HEK293 (cell line): ENCODE measurements around the gene SSPN.
A peak's percentile ranks its signal among the peaks of the same experiment; 100 is the strongest.

Experiments used
- ATF2 ChIP-seq: fragments of 450-650 bp; formaldehyde crosslinking; IDR thresholded peaks from 2 replicates; pipeline ENCODE4 v1.5.1; 2016; ENCODE audit warnings: missing biosample characterization, missing genetic modification characterization, low read depth
- BCL11B ChIP-seq: fragments of 450-650 bp; formaldehyde crosslinking; IDR thresholded peaks from 2 replicates; pipeline ENCODE4 v1.5.1; 2016; ENCODE audit warnings: low read depth, missing biosample characterization, missing genetic modification characterization
- FEZF1 ChIP-seq: fragments of 450-650 bp; formaldehyde crosslinking; IDR thresholded peaks from 2 replicates; pipeline ENCODE4 v1.5.1; 2016; ENCODE audit warnings: missing biosample characterization, missing genetic modification characterization
- MYNN ChIP-seq: fragments of 450-650 bp; formaldehyde crosslinking; IDR thresholded peaks from 2 replicates; pipeline ENCODE4 v1.5.1; 2016; ENCODE audit warnings: missing biosample characterization, missing genetic modification characterization, borderline replicate concordance
- PATZ1 ChIP-seq: fragments of 450-650 bp; formaldehyde crosslinking; IDR thresholded peaks from 2 replicates; pipeline ENCODE4 v1.5.1; 2016; ENCODE audit warnings: missing biosample characterization, missing genetic modification characterization
- PRDM4 ChIP-seq: fragments of 450-650 bp; formaldehyde crosslinking; IDR thresholded peaks from 2 replicates; pipeline ENCODE4 v1.5.1; 2017; ENCODE audit warnings: missing biosample characterization, missing genetic modification characterization
- SCRT1 ChIP-seq: fragments of 450-650 bp; formaldehyde crosslinking; IDR thresholded peaks from 2 replicates; pipeline ENCODE4 v1.5.1; 2016; ENCODE audit warnings: missing biosample characterization, missing genetic modification characterization, borderline replicate concordance
- SCRT2 ChIP-seq: fragments of 450-650 bp; formaldehyde crosslinking; IDR thresholded peaks from 2 replicates; pipeline ENCODE4 v1.5.1; 2016; ENCODE audit warnings: missing biosample characterization, missing genetic modification characterization
- SP7 ChIP-seq: fragments of 450-650 bp; formaldehyde crosslinking; IDR thresholded peaks from 2 replicates; pipeline ENCODE4 v1.5.1; 2016; ENCODE audit warnings: missing biosample characterization, missing genetic modification characterization
- ZFP41 ChIP-seq: fragments of 450-650 bp; formaldehyde crosslinking; IDR thresholded peaks from 2 replicates; pipeline ENCODE4 v1.5.1; 2016; ENCODE audit warnings: missing biosample characterization, missing genetic modification characterization, borderline replicate concordance
- ZNF112 ChIP-seq: fragments of 450-650 bp; formaldehyde crosslinking; IDR thresholded peaks from 2 replicates; pipeline ENCODE4 v1.5.0; 2017; ENCODE audit warnings: missing biosample characterization, missing genetic modification characterization
- ZNF202 ChIP-seq: fragments of 450-650 bp; formaldehyde crosslinking; IDR thresholded peaks from 2 replicates; pipeline ENCODE4 v1.5.1; 2016; ENCODE audit warnings: missing biosample characterization, missing genetic modification characterization, borderline replicate concordance
- ZNF280C ChIP-seq: fragments of 450-650 bp; formaldehyde crosslinking; IDR thresholded peaks from 2 replicates; pipeline ENCODE4 v1.5.1; 2016; ENCODE audit warnings: missing biosample characterization, missing genetic modification characterization
- ZNF335 ChIP-seq: fragments of 450-650 bp; formaldehyde crosslinking; conservative IDR thresholded peaks from 2 replicates; pipeline ENCODE4 v1.5.1; 2016; ENCODE audit warnings: missing biosample characterization, missing genetic modification characterization
- ZNF37A ChIP-seq: fragments of 450-650 bp; IDR thresholded peaks from 2 replicates; pipeline ENCODE4 v1.5.1; 2018; ENCODE audit warnings: missing biosample characterization, missing genetic modification characterization
- ZNF449 ChIP-seq: fragments of 450-650 bp; formaldehyde crosslinking; IDR thresholded peaks from 2 replicates; pipeline ENCODE4 v1.5.1; 2017; ENCODE audit warnings: missing biosample characterization, mild to moderate bottlenecking, missing genetic modification characterization, moderate library complexity
- ZNF473 ChIP-seq: fragments of 450-650 bp; formaldehyde crosslinking; IDR thresholded peaks from 2 replicates; pipeline ENCODE4 v1.5.1; 2017; ENCODE audit warnings: missing biosample characterization, missing genetic modification characterization
- ZNF48 ChIP-seq: fragments of 450-650 bp; formaldehyde crosslinking; IDR thresholded peaks from 2 replicates; pipeline ENCODE4 v1.5.1; 2016; ENCODE audit warnings: missing biosample characterization, missing genetic modification characterization
- ZNF501 ChIP-seq: fragments of 450-650 bp; formaldehyde crosslinking; IDR thresholded peaks from 2 replicates; pipeline ENCODE4 v1.5.1; 2016; ENCODE audit warnings: missing biosample characterization, missing genetic modification characterization
- ZNF518A ChIP-seq: fragments of 450-650 bp; formaldehyde crosslinking; conservative IDR thresholded peaks from 2 replicates; pipeline ENCODE4 v1.5.1; 2016; ENCODE audit warnings: low read depth, missing biosample characterization, missing genetic modification characterization
- ZNF558 ChIP-seq: fragments of 450-650 bp; formaldehyde crosslinking; IDR thresholded peaks from 2 replicates; pipeline ENCODE4 v1.5.1; 2016; ENCODE audit warnings: missing biosample characterization, missing genetic modification characterization
- ZNF585B ChIP-seq: fragments of 450-650 bp; formaldehyde crosslinking; IDR thresholded peaks from 2 replicates; pipeline ENCODE4 v1.5.1; 2016; ENCODE audit warnings: missing biosample characterization, missing genetic modification characterization
- ZNF707 ChIP-seq: fragments of 450-650 bp; formaldehyde crosslinking; IDR thresholded peaks from 2 replicates; pipeline ENCODE4 v1.5.1; 2016; ENCODE audit warnings: missing biosample characterization, missing genetic modification characterization

Gene SSPN

GRCh38 chr12:26274441-26275312 lies 79.3 kb downstream of the SSPN start (continued):
- TF ChIP-seq ZNF518A (peak; percentile 72), ZNF558 (tag by site-specific recombination) (peak; percentile 88), FEZF1 (peak; percentile 91), PATZ1 (tag by site-specific recombination) (peak; percentile 91), ZNF473 (no peak), SCRT2 (tag by site-specific recombination) (no peak), ZNF112 (tag by site-specific recombination) (no peak), ZNF37A (no peak), PRDM4 (tag by site-specific recombination) (peak; percentile 91), ZNF48 (tag by site-specific recombination) (no peak), ZNF280C (tag by site-specific recombination) (no peak), SCRT1 (tag by site-specific recombination) (no peak; the same call in 1 of the 2 replicates), BCL11B (tag by site-specific recombination) (no peak), ZNF335 (no peak; the same call in 1 of the 2 replicates), ATF2 (tag by site-specific recombination) (peak; percentile 83), ZNF585B (tag by site-specific recombination) (no peak), MYNN (tag by site-specific recombination) (no peak), SP7 (tag by site-specific recombination) (peak; percentile 98), ZNF202 (tag by site-specific recombination) (no peak), ZFP41 (no peak), ZNF449 (tag by site-specific recombination) (peak; percentile 62; the same call in 1 of the 2 replicates), ZNF501 (tag by site-specific recombination) (peak; percentile 76), ZNF707 (tag by site-specific recombination) (no peak)
